SK-N-SH (cell line): Measurements from ENCODE around the gene SMAD5. TPM values are rescaled to one million over a fixed set of nuclear protein-coding genes. Genes with fewer than 3 reads are reported as not detected.

Experiments used
- CTCF ChIA-PET: fragments of 300-600, 350-600 bp; formaldehyde crosslinking; extraction: SDS; loops from one replicate; lab custom pipeline; 2021; lab: Yijun Ruan, JAX
- POLR2A ChIA-PET: fragments of 350-600 bp; sonication (Branson Sonifier 250); formaldehyde crosslinking; extraction: SDS; loops from one replicate; lab custom pipeline; 2020; ENCODE audit warnings: antibody characterized with exemption, inconsistent platforms; lab: Yijun Ruan, JAX
- DNase-seq: peaks from one replicate; pipeline ENCODE4 v3.0.0; 2012
- H2AFZ ChIP-seq: fragments of 200-600 bp; sonication (generic); 2 replicates; pipeline ENCODE4 v1.8.1; 2016; ENCODE audit warnings: antibody characterized with exemption, mild to moderate bottlenecking, low read depth
- H3F3A ChIP-seq: fragments of 200-600 bp; sonication (generic); replicated peaks from 2 replicates; pipeline ENCODE3; 2016; ENCODE audit warnings: antibody characterized with exemption, mild to moderate bottlenecking; ENCODE audit not compliant: insufficient read depth
- H3K27ac ChIP-seq, 2 experiments: fragments of 200-500 bp in 1 of 2; fragments of 200-600 bp in 1 of 2; sonication (Bioruptor generic) in 1 of 2; sonication (generic), shearing (Covaris generic) in 1 of 2; 2 replicates each; pipeline versions ENCODE4 v1.5.1 to v1.6.1; 2014 to 2016; ENCODE audit warnings: low read depth in 2 of 2, inconsistent platforms in 1 of 2, low read length in 1 of 2, mild to moderate bottlenecking in 1 of 2, mixed read lengths in 1 of 2
- H3K27me3 ChIP-seq: fragments of 200-600 bp; sonication (generic), shearing (Covaris generic); 2 replicates; pipeline ENCODE4 v1.6.1; 2016; ENCODE audit warnings: mixed run types; ENCODE audit not compliant: insufficient read depth
- H3K36me3 ChIP-seq, 2 experiments: fragments of 200-500 bp in 1 of 2; fragments of 200-600 bp in 1 of 2; sonication (Bioruptor generic) in 1 of 2; sonication (generic) in 1 of 2; replicated peaks in 1 of 2; 2 replicates each; pipeline versions ENCODE3 to v1.5.1; 2014 to 2016; ENCODE audit warnings: low read length in 1 of 2, mild to moderate bottlenecking in 1 of 2; ENCODE audit not compliant: insufficient read depth in 2 of 2, control insufficient read depth in 1 of 2
- H3K4me1 ChIP-seq, 2 experiments: fragments of 200-500 bp in 1 of 2; fragments of 200-600 bp in 1 of 2; sonication (Bioruptor generic) in 1 of 2; sonication (generic), shearing (Covaris generic) in 1 of 2; 2 replicates each; pipeline versions ENCODE4 v1.5.1 to v1.6.1; 2014 to 2016; ENCODE audit warnings: low read depth in 1 of 2, low read length in 1 of 2, mixed run types in 1 of 2; ENCODE audit not compliant: insufficient read depth in 2 of 2, control insufficient read depth in 1 of 2
- H3K4me2 ChIP-seq: fragments of 200-600 bp; sonication (generic), shearing (Covaris generic); 2 replicates; pipeline ENCODE4 v1.6.1; 2017; ENCODE audit warnings: mixed run types
- H3K4me3 ChIP-seq, 2 experiments: fragments of 200-500 bp in 1 of 2; fragments of 200-600 bp in 1 of 2; sonication (Bioruptor generic) in 1 of 2; sonication (generic), shearing (Covaris generic) in 1 of 2; 2 replicates each; pipeline versions ENCODE4 v1.5.1 to v1.8.1; 2014 to 2016; ENCODE audit warnings: low read depth in 2 of 2, inconsistent platforms in 1 of 2, low read length in 1 of 2, mild to moderate bottlenecking in 1 of 2, mixed read lengths in 1 of 2, moderate library complexity in 1 of 2
- H3K79me2 ChIP-seq: fragments of 200-600 bp; sonication (generic); 2 replicates; pipeline ENCODE4 v1.8.1; 2017; ENCODE audit warnings: mild to moderate bottlenecking; ENCODE audit not compliant: insufficient read depth
- H3K9ac ChIP-seq: fragments of 200-600 bp; sonication (generic); 2 replicates; pipeline ENCODE4 v1.6.1; 2017; ENCODE audit warnings: mixed run types
- H3K9me2 ChIP-seq: fragments of 200-600 bp; sonication (generic); 2 replicates; pipeline ENCODE4 v1.6.1; 2017; ENCODE audit warnings: mixed run types
- H3K9me3 ChIP-seq: fragments of 200-600 bp; sonication (generic); 2 replicates; pipeline ENCODE4 v1.6.1; 2017; ENCODE audit warnings: mixed run types, mild to moderate bottlenecking, moderate library complexity
- H4K20me1 ChIP-seq: fragments of 200-600 bp; sonication (generic); 2 replicates; pipeline ENCODE4 v1.6.1; 2017; ENCODE audit warnings: mild to moderate bottlenecking, mixed run types; ENCODE audit not compliant: insufficient read depth
- ELF1 ChIP-seq: IDR thresholded peaks from 2 replicates; pipeline ENCODE4 v1.4.0; 2012
- EP300 ChIP-seq, 2 experiments: IDR thresholded peaks; 2 replicates each; pipeline versions ENCODE4 v1.4.0 to v1.6.1; 2012; ENCODE audit warnings: borderline replicate concordance in 1 of 2, low read depth in 1 of 2, low read length in 1 of 2
- FOXM1 ChIP-seq: IDR thresholded peaks from 2 replicates; pipeline ENCODE4 v1.4.0; 2012; ENCODE audit warnings: low read depth, mild to moderate bottlenecking
- MXI1 ChIP-seq: IDR thresholded peaks from 2 replicates; pipeline ENCODE4 v1.6.1; 2012; ENCODE audit warnings: mild to moderate bottlenecking, low read depth, low read length, improper control_type of control experiment
- NRF1 ChIP-seq: IDR thresholded peaks from 2 replicates; pipeline ENCODE4 v1.6.1; 2012; ENCODE audit warnings: low read depth, mild to moderate bottlenecking, low read length
- POLR2AphosphoS5 ChIP-seq: IDR thresholded peaks from 2 replicates; pipeline ENCODE4 v1.6.1; 2012; ENCODE audit warnings: low read depth, low read length
- RAD21 ChIP-seq: IDR thresholded peaks from 2 replicates; pipeline ENCODE4 v1.6.1; 2012; ENCODE audit warnings: mild to moderate bottlenecking, low read length
- RCOR1 ChIP-seq: fragments of 150-350 bp; IDR thresholded peaks from 2 replicates; pipeline ENCODE4 v1.6.1; 2017; ENCODE audit warnings: antibody characterized with exemption, low read length
- RFX5 ChIP-seq: IDR thresholded peaks from 2 replicates; pipeline ENCODE4 v1.6.1; 2012; ENCODE audit warnings: mild to moderate bottlenecking, improper control_type of control experiment, low read length
- RXRA ChIP-seq: IDR thresholded peaks from 2 replicates; pipeline ENCODE4 v1.4.0; 2012; ENCODE audit warnings: low read depth, mild to moderate bottlenecking, borderline replicate concordance
- SMC3 ChIP-seq: IDR thresholded peaks from 2 replicates; pipeline ENCODE4 v1.6.1; 2012; ENCODE audit warnings: low read depth, low read length, improper control_type of control experiment
- TCF12 ChIP-seq: IDR thresholded peaks from 2 replicates; pipeline ENCODE4 v1.4.0; 2012
- WGBS: methylation state at CpG from one replicate; pipeline ENCODE4 v1.1.6; 2017; ENCODE audit warnings: low lambda C conversion rate; 5-methylcytosine and 5-hydroxymethylcytosine counted together
- polyA plus RNA-seq, 3 experiments: library from polyadenylated mRNA; depleted of rRNA; stranded (reverse); fragments of >200 nt; gene quantifications; 2 replicates each; pipeline ENCODE4 v1.2.3, GENCODE V29; 2012
- TF ChIP-seq, protein P1 (sequence below): fragments of 200-600 bp; sonication (generic); IDR thresholded peaks from 2 replicates; pipeline ENCODE4 v1.6.1; 2017; ENCODE audit warnings: antibody characterized with exemption, mild to moderate bottlenecking, moderate library complexity
- TF ChIP-seq, protein P2 (sequence below): IDR thresholded peaks from 2 replicates; pipeline ENCODE4 v1.4.0; 2012; ENCODE audit warnings: low read depth, borderline replicate concordance
- TF ChIP-seq, protein P3 (sequence below): fragments of 150-350 bp; IDR thresholded peaks from 2 replicates; pipeline ENCODE4 v1.6.1; 2017; ENCODE audit warnings: antibody characterized with exemption, low read length, low read depth, borderline replicate concordance
- TF ChIP-seq, protein P4 (sequence below): IDR thresholded peaks from 2 replicates; pipeline ENCODE4 v1.4.0; 2012; ENCODE audit warnings: low read depth

SMAD5 gene
- polyA plus RNA-seq, 1 of the 3 experiments (the other 2 are of a cell fraction): 26.9 TPM

DNA sequence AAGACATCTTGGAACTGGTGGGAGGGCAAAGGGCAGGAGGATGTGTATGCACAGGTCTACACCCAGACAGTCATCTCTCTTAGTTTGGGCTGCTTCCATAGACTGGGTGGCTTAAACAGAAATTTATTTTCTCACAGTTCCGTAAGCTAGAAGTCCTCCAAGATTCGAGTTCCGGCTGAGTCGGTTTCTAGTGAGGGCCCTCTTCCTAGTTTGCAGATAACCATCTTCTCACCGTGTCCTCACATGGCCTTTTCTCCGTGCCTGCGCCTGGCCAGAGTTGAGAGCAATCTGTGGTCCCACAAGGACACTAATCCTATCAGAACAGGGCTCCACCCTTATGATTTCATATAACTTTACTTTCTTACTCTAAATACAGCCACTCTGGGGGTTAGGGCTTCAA is 56.2 kb downstream of the SMAD5 start:
- WGBS: 98% methylated on average over 7 of the region's 7 CpGs
- no peak for TF ChIP-seq NRF1
- TF ChIP-seq RCOR1: no peak
- TF ChIP-seq, protein P1, sequence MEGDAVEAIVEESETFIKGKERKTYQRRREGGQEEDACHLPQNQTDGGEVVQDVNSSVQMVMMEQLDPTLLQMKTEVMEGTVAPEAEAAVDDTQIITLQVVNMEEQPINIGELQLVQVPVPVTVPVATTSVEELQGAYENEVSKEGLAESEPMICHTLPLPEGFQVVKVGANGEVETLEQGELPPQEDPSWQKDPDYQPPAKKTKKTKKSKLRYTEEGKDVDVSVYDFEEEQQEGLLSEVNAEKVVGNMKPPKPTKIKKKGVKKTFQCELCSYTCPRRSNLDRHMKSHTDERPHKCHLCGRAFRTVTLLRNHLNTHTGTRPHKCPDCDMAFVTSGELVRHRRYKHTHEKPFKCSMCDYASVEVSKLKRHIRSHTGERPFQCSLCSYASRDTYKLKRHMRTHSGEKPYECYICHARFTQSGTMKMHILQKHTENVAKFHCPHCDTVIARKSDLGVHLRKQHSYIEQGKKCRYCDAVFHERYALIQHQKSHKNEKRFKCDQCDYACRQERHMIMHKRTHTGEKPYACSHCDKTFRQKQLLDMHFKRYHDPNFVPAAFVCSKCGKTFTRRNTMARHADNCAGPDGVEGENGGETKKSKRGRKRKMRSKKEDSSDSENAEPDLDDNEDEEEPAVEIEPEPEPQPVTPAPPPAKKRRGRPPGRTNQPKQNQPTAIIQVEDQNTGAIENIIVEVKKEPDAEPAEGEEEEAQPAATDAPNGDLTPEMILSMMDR: no peak
- TF ChIP-seq TCF12: no peak
- TF ChIP-seq, protein P2, sequence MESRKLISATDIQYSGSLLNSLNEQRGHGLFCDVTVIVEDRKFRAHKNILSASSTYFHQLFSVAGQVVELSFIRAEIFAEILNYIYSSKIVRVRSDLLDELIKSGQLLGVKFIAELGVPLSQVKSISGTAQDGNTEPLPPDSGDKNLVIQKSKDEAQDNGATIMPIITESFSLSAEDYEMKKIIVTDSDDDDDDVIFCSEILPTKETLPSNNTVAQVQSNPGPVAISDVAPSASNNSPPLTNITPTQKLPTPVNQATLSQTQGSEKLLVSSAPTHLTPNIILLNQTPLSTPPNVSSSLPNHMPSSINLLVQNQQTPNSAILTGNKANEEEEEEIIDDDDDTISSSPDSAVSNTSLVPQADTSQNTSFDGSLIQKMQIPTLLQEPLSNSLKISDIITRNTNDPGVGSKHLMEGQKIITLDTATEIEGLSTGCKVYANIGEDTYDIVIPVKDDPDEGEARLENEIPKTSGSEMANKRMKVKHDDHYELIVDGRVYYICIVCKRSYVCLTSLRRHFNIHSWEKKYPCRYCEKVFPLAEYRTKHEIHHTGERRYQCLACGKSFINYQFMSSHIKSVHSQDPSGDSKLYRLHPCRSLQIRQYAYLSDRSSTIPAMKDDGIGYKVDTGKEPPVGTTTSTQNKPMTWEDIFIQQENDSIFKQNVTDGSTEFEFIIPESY: no peak
- no peak for TF ChIP-seq RXRA
- TF ChIP-seq FOXM1: no peak
- TF ChIP-seq RAD21: no peak
- no peak for TF ChIP-seq RFX5
- TF ChIP-seq, protein P3, sequence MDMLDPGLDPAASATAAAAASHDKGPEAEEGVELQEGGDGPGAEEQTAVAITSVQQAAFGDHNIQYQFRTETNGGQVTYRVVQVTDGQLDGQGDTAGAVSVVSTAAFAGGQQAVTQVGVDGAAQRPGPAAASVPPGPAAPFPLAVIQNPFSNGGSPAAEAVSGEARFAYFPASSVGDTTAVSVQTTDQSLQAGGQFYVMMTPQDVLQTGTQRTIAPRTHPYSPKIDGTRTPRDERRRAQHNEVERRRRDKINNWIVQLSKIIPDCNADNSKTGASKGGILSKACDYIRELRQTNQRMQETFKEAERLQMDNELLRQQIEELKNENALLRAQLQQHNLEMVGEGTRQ: no peak
- TF ChIP-seq ELF1: no peak
- no peak for TF ChIP-seq EP300 (IDR thresholded peaks at IDR 0.05; ENCODE audit: borderline replicate concordance in 1 of 2, low read depth in 1 of 2, low read length in 1 of 2)
- TF ChIP-seq POLR2AphosphoS5: no peak
- TF ChIP-seq, protein P4, sequence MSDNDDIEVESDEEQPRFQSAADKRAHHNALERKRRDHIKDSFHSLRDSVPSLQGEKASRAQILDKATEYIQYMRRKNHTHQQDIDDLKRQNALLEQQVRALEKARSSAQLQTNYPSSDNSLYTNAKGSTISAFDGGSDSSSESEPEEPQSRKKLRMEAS: no peak
- TF ChIP-seq MXI1: no peak
- no peak for TF ChIP-seq SMC3
- DNase-seq: no peak
- Histone ChIP-seq H3K4me1 (peaks cover 0 to 6% of the 10 kb centered on the region in 2 experiments; a peak in 1 of 4 replicates), H2AFZ (no peak overlapping the region), H3K4me2 (no peak overlapping the region), H3K9me3 (no peaks in the 10 kb centered on the region), H3K4me3 (no peak overlapping the region), H4K20me1 (no peaks in the 10 kb centered on the region), H3K36me3 (peaks cover 5 to 27% of the 10 kb centered on the region in 2 experiments), H3F3A (peaks cover 5% of the 10 kb centered on the region), H3K79me2 (no peaks in the 10 kb centered on the region), H3K9ac (no peak overlapping the region), H3K27ac (no peak overlapping the region), H3K9me2 (no peaks in the 10 kb centered on the region), H3K27me3 (peaks cover 22% of the 10 kb centered on the region; the same call in 1 of the 2 replicates)
- ChIA-PET POLR2A (no interaction called here), CTCF (interaction anchor here (1.0 kb wide), 1 partner anchor 12 kb away, joined by 3 read pairs; no protein-coding TSS in a partner anchor)
